ENCODE data around the gene GIMAP6.

DNA sequence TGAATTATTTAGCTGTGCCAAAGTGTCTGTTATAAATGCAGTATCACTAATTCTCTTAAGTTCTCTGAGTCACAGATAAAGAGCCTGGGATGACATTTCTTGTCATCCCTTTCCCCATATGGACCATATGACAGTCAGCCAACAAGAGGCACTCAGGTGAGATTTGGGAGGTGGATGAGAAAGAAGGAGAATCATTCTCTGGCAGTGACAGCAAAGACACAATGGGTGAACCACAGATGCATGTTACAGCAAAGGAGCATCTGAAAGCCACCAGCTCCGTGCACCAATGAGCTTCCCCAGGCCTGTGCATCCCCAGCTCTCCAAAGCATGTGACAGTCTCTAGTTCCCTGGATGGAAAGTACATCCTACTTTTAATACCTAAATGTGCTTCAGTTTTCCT lies 10.8 kb downstream of the GIMAP6 start:
- TF ChIP-seq CTCF (IDR thresholded peaks at IDR 0.05) (no peak), POLR2A (IDR thresholded peaks at IDR 0.05) (no peak)
